Smooth muscle cell (in vitro differentiated cells): Measurements from ENCODE around the gene LYRM1. TPM values are rescaled to one million over a fixed set of nuclear protein-coding genes. Genes with fewer than 3 reads are reported as not detected.
"Not testable (repeated sequence)": the region's sequence is repeated elsewhere in the genome, so short reads cannot be mapped to it uniquely, and the experiment has no call there.

ENCODE experiments used
- DNase-seq: peaks from one replicate; lab custom pipeline; 2025; ENCODE audit not compliant: unreplicated experiment; lab: John Stamatoyannopoulos, UW
- H2AFZ ChIP-seq: fragments of 200-600 bp; sonication (generic); 2 replicates; pipeline ENCODE4 v1.6.0; 2016; ENCODE audit warnings: antibody characterized with exemption, low read depth, mild to moderate bottlenecking
- H3F3A ChIP-seq: fragments of 200-600 bp; sonication (generic); 2 replicates; pipeline ENCODE4 v1.6.0; 2017; ENCODE audit warnings: antibody characterized with exemption, low read depth
- H3K27ac ChIP-seq: fragments of 200-600 bp; sonication (generic); 2 replicates; pipeline ENCODE4 v1.5.1; 2016; ENCODE audit warnings: low read depth, mild to moderate bottlenecking
- H3K27me3 ChIP-seq: fragments of 200-600 bp; sonication (generic); 2 replicates; pipeline ENCODE4 v1.6.1; 2016; ENCODE audit warnings: low read depth, mild to moderate bottlenecking
- H3K36me3 ChIP-seq: fragments of 200-600 bp; sonication (generic); 2 replicates; pipeline ENCODE4 v1.5.1; 2016; ENCODE audit warnings: low read depth
- H3K4me1 ChIP-seq: fragments of 200-600 bp; sonication (generic); 2 replicates; pipeline ENCODE4 v1.5.1; 2016; ENCODE audit warnings: low read depth
- H3K4me2 ChIP-seq: fragments of 200-600 bp; sonication (generic); 2 replicates; pipeline ENCODE4 v1.6.0; 2016; ENCODE audit warnings: mild to moderate bottlenecking
- H3K4me3 ChIP-seq: fragments of 200-600 bp; sonication (generic); 2 replicates; pipeline ENCODE4 v1.5.1; 2016; ENCODE audit warnings: mild to moderate bottlenecking
- H3K79me2 ChIP-seq: fragments of 200-600 bp; sonication (generic); 2 replicates; pipeline ENCODE4 v1.6.0; 2016; ENCODE audit warnings: low read depth, mild to moderate bottlenecking
- H3K9ac ChIP-seq: fragments of 200-600 bp; sonication (generic); 2 replicates; pipeline ENCODE4 v1.6.0; 2016; ENCODE audit warnings: low read depth
- H3K9me3 ChIP-seq: fragments of 200-600 bp; sonication (generic); replicated peaks from 2 replicates; pipeline ENCODE4 v1.5.1; 2016; ENCODE audit warnings: low read depth
- H4K20me1 ChIP-seq: fragments of 200-600 bp; sonication (generic); 2 replicates; pipeline ENCODE4 v1.6.0; 2016; ENCODE audit warnings: low read depth
- WGBS: methylation state at CpG from one replicate; pipeline ENCODE4 v1.1.7; 2016; ENCODE audit warnings: low lambda C conversion rate; 5-methylcytosine and 5-hydroxymethylcytosine counted together
- polyA plus RNA-seq: library from polyadenylated mRNA; unstranded; fragments of >200 nt; fragmentation: Nextera tagmentation; extraction: Ambion mirVana; gene quantifications from 2 replicates; pipeline ENCODE4 v1.2.1, GENCODE V29; 2016
- total RNA-seq: library from RNA; depleted of rRNA; stranded (reverse); fragments of >200 nt; gene quantifications from 2 replicates; pipeline ENCODE4 v1.2.3, GENCODE V29; 2014
- TF ChIP-seq, protein P1 (sequence below): fragments of 200-600 bp; sonication (generic); IDR thresholded peaks from 2 replicates; pipeline ENCODE4 v1.5.1; 2017; ENCODE audit warnings: borderline replicate concordance, mild to moderate bottlenecking, antibody characterized with exemption; ENCODE audit not compliant: insufficient read depth, poor library complexity, severe bottlenecking

LYRM1 gene
- total and polyA plus RNA-seq, 2 experiments from 2014 or later: 10.2 to 15.3 TPM

GRCh38 chr16:20944861-20945574 lies 44.4 kb downstream of the LYRM1 start:
- Histone ChIP-seq H3K27ac (no peak overlapping the region), H3K36me3 (no peaks in the 10 kb centered on the region), H3K9me3 (no peaks in the 10 kb centered on the region), H3K9ac (no peak overlapping the region), H3K79me2 (no peaks in the 10 kb centered on the region), H3K4me1 (no peaks in the 10 kb centered on the region), H3F3A (no peaks in the 10 kb centered on the region), H3K4me2 (no peak overlapping the region), H4K20me1 (no peaks in the 10 kb centered on the region), H3K27me3 (no peaks in the 10 kb centered on the region), H3K4me3 (no peak overlapping the region), H2AFZ (no peak overlapping the region)
- TF ChIP-seq, protein P1, sequence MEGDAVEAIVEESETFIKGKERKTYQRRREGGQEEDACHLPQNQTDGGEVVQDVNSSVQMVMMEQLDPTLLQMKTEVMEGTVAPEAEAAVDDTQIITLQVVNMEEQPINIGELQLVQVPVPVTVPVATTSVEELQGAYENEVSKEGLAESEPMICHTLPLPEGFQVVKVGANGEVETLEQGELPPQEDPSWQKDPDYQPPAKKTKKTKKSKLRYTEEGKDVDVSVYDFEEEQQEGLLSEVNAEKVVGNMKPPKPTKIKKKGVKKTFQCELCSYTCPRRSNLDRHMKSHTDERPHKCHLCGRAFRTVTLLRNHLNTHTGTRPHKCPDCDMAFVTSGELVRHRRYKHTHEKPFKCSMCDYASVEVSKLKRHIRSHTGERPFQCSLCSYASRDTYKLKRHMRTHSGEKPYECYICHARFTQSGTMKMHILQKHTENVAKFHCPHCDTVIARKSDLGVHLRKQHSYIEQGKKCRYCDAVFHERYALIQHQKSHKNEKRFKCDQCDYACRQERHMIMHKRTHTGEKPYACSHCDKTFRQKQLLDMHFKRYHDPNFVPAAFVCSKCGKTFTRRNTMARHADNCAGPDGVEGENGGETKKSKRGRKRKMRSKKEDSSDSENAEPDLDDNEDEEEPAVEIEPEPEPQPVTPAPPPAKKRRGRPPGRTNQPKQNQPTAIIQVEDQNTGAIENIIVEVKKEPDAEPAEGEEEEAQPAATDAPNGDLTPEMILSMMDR: no peak
- 90% methylated on average over 5 of the region's 5 CpGs for whole genome bisulfite sequencing
- no peak for DNase-seq

GRCh38 chr16:20945575-20945875 lies 45.0 kb downstream of the LYRM1 start:
- H3K4me2 ChIP-seq, H3K36me3 ChIP-seq, H3K79me2 ChIP-seq, H4K20me1 ChIP-seq, H3K9ac ChIP-seq, H3K4me1 ChIP-seq, H3K9me3 ChIP-seq, H3K27ac ChIP-seq, H3F3A ChIP-seq, H3K4me3 ChIP-seq, H3K27me3 ChIP-seq, H2AFZ ChIP-seq, DNase-seq: not testable (repeated sequence)
- 95% methylated on average over 11 of the region's 11 CpGs for WGBS

GRCh38 chr16:20946015-20946629 lies 45.6 kb downstream of the LYRM1 start:
- Histone ChIP-seq H3K79me2 (no peaks in the 10 kb centered on the region), H3K9me3 (no peaks in the 10 kb centered on the region), H3K36me3 (no peaks in the 10 kb centered on the region), H3K4me2 (no peak overlapping the region), H3K4me1 (no peaks in the 10 kb centered on the region), H2AFZ (no peak overlapping the region), H3K27ac (no peak overlapping the region), H3K27me3 (no peaks in the 10 kb centered on the region), H3K9ac (no peak overlapping the region), H4K20me1 (no peaks in the 10 kb centered on the region), H3K4me3 (no peak overlapping the region), H3F3A (no peaks in the 10 kb centered on the region)
- DNase-seq: no peak
- TF ChIP-seq, protein P1: no peak
- WGBS: 72% methylated on average over 8 of the region's 8 CpGs

- Histone ChIP-seq H3K4me2 (no peak overlapping the region), H3K79me2 (no peaks in the 10 kb centered on the region), H4K20me1 (no peaks in the 10 kb centered on the region), H3K9ac (no peak overlapping the region), H3K36me3 (no peaks in the 10 kb centered on the region), H3K4me1 (no peaks in the 10 kb centered on the region), H3K27me3 (no peaks in the 10 kb centered on the region), H2AFZ (no peak overlapping the region), H3K27ac (no peak overlapping the region), H3F3A (no peaks in the 10 kb centered on the region), H3K9me3 (no peaks in the 10 kb centered on the region), H3K4me3 (no peak overlapping the region)
- no peak for DNase-seq
- TF ChIP-seq, protein P1: no peak
- WGBS: 87% methylated on average over 9 of the region's 9 CpGs
These were observed 47.9 kb downstream of the LYRM1 start for GRCh38 chr16:20948444-20948843.
